ENCODE measurements around the gene TBC1D9B.

- TF ChIP-seq, protein P1, sequence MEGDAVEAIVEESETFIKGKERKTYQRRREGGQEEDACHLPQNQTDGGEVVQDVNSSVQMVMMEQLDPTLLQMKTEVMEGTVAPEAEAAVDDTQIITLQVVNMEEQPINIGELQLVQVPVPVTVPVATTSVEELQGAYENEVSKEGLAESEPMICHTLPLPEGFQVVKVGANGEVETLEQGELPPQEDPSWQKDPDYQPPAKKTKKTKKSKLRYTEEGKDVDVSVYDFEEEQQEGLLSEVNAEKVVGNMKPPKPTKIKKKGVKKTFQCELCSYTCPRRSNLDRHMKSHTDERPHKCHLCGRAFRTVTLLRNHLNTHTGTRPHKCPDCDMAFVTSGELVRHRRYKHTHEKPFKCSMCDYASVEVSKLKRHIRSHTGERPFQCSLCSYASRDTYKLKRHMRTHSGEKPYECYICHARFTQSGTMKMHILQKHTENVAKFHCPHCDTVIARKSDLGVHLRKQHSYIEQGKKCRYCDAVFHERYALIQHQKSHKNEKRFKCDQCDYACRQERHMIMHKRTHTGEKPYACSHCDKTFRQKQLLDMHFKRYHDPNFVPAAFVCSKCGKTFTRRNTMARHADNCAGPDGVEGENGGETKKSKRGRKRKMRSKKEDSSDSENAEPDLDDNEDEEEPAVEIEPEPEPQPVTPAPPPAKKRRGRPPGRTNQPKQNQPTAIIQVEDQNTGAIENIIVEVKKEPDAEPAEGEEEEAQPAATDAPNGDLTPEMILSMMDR (IDR thresholded peaks at IDR 0.05; ENCODE audit: borderline replicate concordance, extremely low read depth, low read length, poor library complexity, severe bottlenecking), result no peak
- no peak for TF ChIP-seq EZH2 (IDR thresholded peaks at IDR 0.05; ENCODE audit: borderline replicate concordance, low read depth, low read length, severe bottlenecking)
Observed at GRCh38 chr5:179874136-179874535, 33.6 kb downstream of the TBC1D9B start.
